Measurements from ENCODE around the gene IFFO2.

Gene IFFO2

GRCh38 chr1:18921516-18922251 lies 34.8 kb downstream of the IFFO2 start:
- TF ChIP-seq TAF1 (IDR thresholded peaks at IDR 0.05; ENCODE audit: borderline replicate concordance, insufficient read depth, low read length) = no peak

DNA sequence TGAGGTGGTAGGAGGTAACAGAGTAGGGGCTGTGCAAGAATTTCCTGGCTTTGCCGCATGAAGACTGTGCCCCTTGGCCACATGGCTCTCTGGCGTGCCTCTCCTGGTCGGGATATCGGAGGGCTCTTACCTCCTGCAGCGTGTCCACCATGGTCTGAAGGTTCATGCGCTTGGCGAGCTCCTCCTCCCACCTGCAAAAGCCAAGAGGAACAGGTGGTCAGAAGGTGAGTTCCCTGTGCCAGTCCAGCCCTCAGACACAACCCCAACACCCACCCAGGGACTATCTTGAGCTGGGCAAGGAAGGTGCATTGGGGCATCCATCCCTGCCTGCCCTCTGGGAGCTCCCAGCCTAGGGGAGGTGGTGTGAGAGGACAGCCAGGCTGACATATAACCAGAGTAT lies 35.5 kb downstream of the IFFO2 start:
- TF ChIP-seq SIN3A (IDR thresholded peaks at IDR 0.05; ENCODE audit: borderline replicate concordance, insufficient read depth, low read length) (no peak), FOXP2 (optimal IDR thresholded peaks at IDR 0.05; ENCODE audit: borderline replicate concordance, extremely low read depth, extremely low read length, insufficient read depth) (no peak), POLR2AphosphoS5 (IDR thresholded peaks at IDR 0.05; ENCODE audit: low read depth, low read length) (no peak)

GRCh38 chr1:18919956-18920355 lies 36.5 kb downstream of the IFFO2 start:
- TF ChIP-seq FOXP2 (optimal IDR thresholded peaks at IDR 0.05; ENCODE audit: borderline replicate concordance, extremely low read depth, extremely low read length, insufficient read depth) (no peak), SIN3A (IDR thresholded peaks at IDR 0.05; ENCODE audit: borderline replicate concordance, insufficient read depth, low read length) (no peak), POLR2AphosphoS5 (IDR thresholded peaks at IDR 0.05; ENCODE audit: low read depth, low read length) (no peak), TAF1 (IDR thresholded peaks at IDR 0.05; ENCODE audit: borderline replicate concordance, insufficient read depth, low read length) (no peak)
- TF ChIP-seq, protein P1, sequence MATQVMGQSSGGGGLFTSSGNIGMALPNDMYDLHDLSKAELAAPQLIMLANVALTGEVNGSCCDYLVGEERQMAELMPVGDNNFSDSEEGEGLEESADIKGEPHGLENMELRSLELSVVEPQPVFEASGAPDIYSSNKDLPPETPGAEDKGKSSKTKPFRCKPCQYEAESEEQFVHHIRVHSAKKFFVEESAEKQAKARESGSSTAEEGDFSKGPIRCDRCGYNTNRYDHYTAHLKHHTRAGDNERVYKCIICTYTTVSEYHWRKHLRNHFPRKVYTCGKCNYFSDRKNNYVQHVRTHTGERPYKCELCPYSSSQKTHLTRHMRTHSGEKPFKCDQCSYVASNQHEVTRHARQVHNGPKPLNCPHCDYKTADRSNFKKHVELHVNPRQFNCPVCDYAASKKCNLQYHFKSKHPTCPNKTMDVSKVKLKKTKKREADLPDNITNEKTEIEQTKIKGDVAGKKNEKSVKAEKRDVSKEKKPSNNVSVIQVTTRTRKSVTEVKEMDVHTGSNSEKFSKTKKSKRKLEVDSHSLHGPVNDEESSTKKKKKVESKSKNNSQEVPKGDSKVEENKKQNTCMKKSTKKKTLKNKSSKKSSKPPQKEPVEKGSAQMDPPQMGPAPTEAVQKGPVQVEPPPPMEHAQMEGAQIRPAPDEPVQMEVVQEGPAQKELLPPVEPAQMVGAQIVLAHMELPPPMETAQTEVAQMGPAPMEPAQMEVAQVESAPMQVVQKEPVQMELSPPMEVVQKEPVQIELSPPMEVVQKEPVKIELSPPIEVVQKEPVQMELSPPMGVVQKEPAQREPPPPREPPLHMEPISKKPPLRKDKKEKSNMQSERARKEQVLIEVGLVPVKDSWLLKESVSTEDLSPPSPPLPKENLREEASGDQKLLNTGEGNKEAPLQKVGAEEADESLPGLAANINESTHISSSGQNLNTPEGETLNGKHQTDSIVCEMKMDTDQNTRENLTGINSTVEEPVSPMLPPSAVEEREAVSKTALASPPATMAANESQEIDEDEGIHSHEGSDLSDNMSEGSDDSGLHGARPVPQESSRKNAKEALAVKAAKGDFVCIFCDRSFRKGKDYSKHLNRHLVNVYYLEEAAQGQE (IDR thresholded peaks at IDR 0.05; ENCODE audit: insufficient read depth in 1 of 2, low read depth in 2 of 2, low read length in 2 of 2) = no peak

- TF ChIP-seq SIN3A (IDR thresholded peaks at IDR 0.05; ENCODE audit: borderline replicate concordance, insufficient read depth, low read length) = no peak
- TF ChIP-seq, protein P1 (IDR thresholded peaks at IDR 0.05; ENCODE audit: insufficient read depth in 1 of 2, low read depth in 2 of 2, low read length in 2 of 2) = no peak
- no peak for TF ChIP-seq FOXP2 (optimal IDR thresholded peaks at IDR 0.05; ENCODE audit: borderline replicate concordance, extremely low read depth, extremely low read length, insufficient read depth)
- TF ChIP-seq POLR2AphosphoS5 (IDR thresholded peaks at IDR 0.05; ENCODE audit: low read depth, low read length) = no peak
Measured at GRCh38 chr1:18919197-18919905, 37.1 kb downstream of the IFFO2 start.

- TF ChIP-seq TAF1 (IDR thresholded peaks at IDR 0.05; ENCODE audit: borderline replicate concordance, insufficient read depth, low read length) = no peak
- no peak for TF ChIP-seq SIN3A (IDR thresholded peaks at IDR 0.05; ENCODE audit: borderline replicate concordance, insufficient read depth, low read length)
- TF ChIP-seq, protein P1 (IDR thresholded peaks at IDR 0.05; ENCODE audit: insufficient read depth in 1 of 2, low read depth in 2 of 2, low read length in 2 of 2) = no peak
- no peak for TF ChIP-seq FOXP2 (optimal IDR thresholded peaks at IDR 0.05; ENCODE audit: borderline replicate concordance, extremely low read depth, extremely low read length, insufficient read depth)
- TF ChIP-seq POLR2AphosphoS5 (IDR thresholded peaks at IDR 0.05; ENCODE audit: low read depth, low read length) = no peak
Measured at GRCh38 chr1:18918417-18918816, 38.1 kb downstream of the IFFO2 start.
